HepG2 (cell line): Measurements from ENCODE around the gene PRCP. TPM values are rescaled to one million over a fixed set of nuclear protein-coding genes. Genes with fewer than 3 reads are reported as not detected.

ENCODE experiments used
- ATAC-seq: fragments of 200-7000 bp; cut with Tn5 transposase; 3 replicates; pipeline ENCODE4 v1.9.1; 2020; ENCODE audit warnings: mild to moderate bottlenecking, moderate library complexity
- BruUV-seq: library from RNA; stranded (reverse); fragments of 400-500 nt; replicated peaks from 2 replicates; lab custom pipeline; 2021; lab: Mats Ljungman, UMichigan
- CTCF ChIA-PET: fragments of 300-600 bp; formaldehyde crosslinking; extraction: SDS; loops from one replicate; lab custom pipeline; 2021; ENCODE audit warnings: low total read pairs, inconsistent platforms, low intra/inter-chr PET ratio; lab: Yijun Ruan, JAX
- POLR2A ChIA-PET: fragments of 350-600 bp; sonication (Branson Sonifier 250); formaldehyde crosslinking; loops from one replicate; lab custom pipeline; 2020; ENCODE audit warnings: antibody characterized with exemption, inconsistent platforms; lab: Yijun Ruan, JAX
- DNase-seq: peaks from one replicate; pipeline ENCODE4 v3.0.0-alpha.2; 2015; ENCODE audit warnings: low spot score
- FAIRE-seq: peaks from 3 replicates; lab custom pipeline; 2011; peaks lifted over from hg19 to GRCh38; lab: Jason Lieb, UNC
- H2AFZ ChIP-seq: one replicate; pipeline ENCODE4 v1.6.1; 2011; ENCODE audit warnings: low read length, inconsistent platforms
- H3K27ac ChIP-seq: fragments of 300-600 bp; 3 replicates; pipeline ENCODE4 v1.8.0; 2011; ENCODE audit warnings: mixed run types, mild to moderate bottlenecking, mixed read lengths, low read length, inconsistent platforms; ENCODE audit not compliant: insufficient read depth; ENCODE audit errors: extremely low read length
- H3K27me3 ChIP-seq, 2 experiments: fragments of 200-600 bp in 1 of 2; 2 replicates in 1 of 2; 3 replicates in 1 of 2; pipeline versions ENCODE4 v1.6.0 to v1.8.0; 2011; ENCODE audit warnings: low read length in 2 of 2, mild to moderate bottlenecking in 2 of 2, moderate library complexity in 2 of 2, inconsistent platforms in 1 of 2; ENCODE audit not compliant: insufficient read depth in 2 of 2, control insufficient read depth in 1 of 2
- H3K36me3 ChIP-seq, 2 experiments: fragments of 200-600 bp in 1 of 2; replicated peaks in 1 of 2; 2 replicates in 1 of 2; 3 replicates in 1 of 2; pipeline versions ENCODE4 v1.5.1 to v1.8.0; 2011; ENCODE audit warnings: low read length in 2 of 2, inconsistent platforms in 1 of 2; ENCODE audit not compliant: insufficient read depth in 2 of 2, control insufficient read depth in 1 of 2
- H3K4me1 ChIP-seq: 2 replicates; pipeline ENCODE4 v1.5.1; 2012; ENCODE audit warnings: low read length, inconsistent platforms; ENCODE audit not compliant: insufficient read depth
- H3K4me2 ChIP-seq: 2 replicates; pipeline ENCODE4 v1.6.0; 2011; ENCODE audit warnings: low read depth, low read length, inconsistent platforms
- H3K4me3 ChIP-seq, 3 experiments: fragments of 200-600 bp in 1 of 3; sonication (generic), shearing (Covaris generic) in 1 of 3; replicated peaks in 1 of 3; 2 replicates each; pipeline ENCODE4 v1.5.1; 2011 to 2016; ENCODE audit warnings: low read length in 3 of 3, inconsistent platforms in 2 of 3, low read depth in 2 of 3, mild to moderate bottlenecking in 2 of 3, control low read depth in 1 of 3, mixed read lengths in 1 of 3; ENCODE audit not compliant: insufficient read depth in 1 of 3
- H3K79me2 ChIP-seq: one replicate; pipeline ENCODE4 v1.6.1; 2011; ENCODE audit warnings: low read length, inconsistent platforms; ENCODE audit not compliant: insufficient read depth
- H3K9ac ChIP-seq: 2 replicates; pipeline ENCODE4 v1.6.0; 2011; ENCODE audit warnings: mild to moderate bottlenecking, low read depth, low read length, inconsistent platforms; ENCODE audit not compliant: insufficient read depth
- H3K9me3 ChIP-seq: 2 replicates; pipeline ENCODE4 v1.5.1; 2012; ENCODE audit warnings: mild to moderate bottlenecking, low read length
- H4K20me1 ChIP-seq: 2 replicates; pipeline ENCODE4 v1.6.0; 2011; ENCODE audit warnings: inconsistent platforms, mild to moderate bottlenecking, low read length, moderate library complexity; ENCODE audit not compliant: insufficient read depth
- AHR ChIP-seq: IDR thresholded peaks from 2 replicates; pipeline ENCODE4 v1.6.1; 2018; ENCODE audit warnings: missing genetic modification reagents, missing compliant biosample characterization
- ATF7-NPFF ChIP-seq: sonication (generic); formaldehyde crosslinking; IDR thresholded peaks from 2 replicates; pipeline ENCODE4 v1.8.1; 2023; ENCODE audit warnings: mild to moderate bottlenecking, low read depth, missing genetic modification reagents, moderate library complexity
- ISX ChIP-seq: sonication (generic); formaldehyde crosslinking; conservative IDR thresholded peaks from 2 replicates; pipeline ENCODE4 v1.5.0; 2020; ENCODE audit warnings: missing genetic modification reagents
- MAFG ChIP-seq: sonication (generic); formaldehyde crosslinking; IDR thresholded peaks from 2 replicates; pipeline ENCODE4 v1.5.1; 2020; ENCODE audit warnings: mild to moderate bottlenecking, missing genetic modification reagents
- PCBP2 ChIP-seq: fragments of 200-400 bp; formaldehyde crosslinking; optimal IDR thresholded peaks from 2 replicates; pipeline ENCODE3; 2018; ENCODE audit warnings: low read length, low read depth; ENCODE audit not compliant: poor library complexity, severe bottlenecking
- XRCC5 ChIP-seq: fragments of 200-400 bp; formaldehyde crosslinking; optimal IDR thresholded peaks from 2 replicates; pipeline ENCODE3; 2017; ENCODE audit warnings: mild to moderate bottlenecking, low read length
- ZNF143 ChIP-seq: sonication (generic); formaldehyde crosslinking; IDR thresholded peaks from 2 replicates; pipeline ENCODE4 v1.4.0; 2020; ENCODE audit warnings: missing genetic modification reagents
- ZNF629 ChIP-seq: sonication (generic); formaldehyde crosslinking; conservative IDR thresholded peaks from 2 replicates; pipeline ENCODE4 v1.5.0; 2020; ENCODE audit warnings: missing genetic modification reagents
- WGBS: methylation state at CpG from one replicate; pipeline ENCODE4 v1.1.6; 2017; ENCODE audit warnings: low lambda C conversion rate; 5-methylcytosine and 5-hydroxymethylcytosine counted together
- in situ Hi-C: cut with HindIII; loops from 2 replicates; pipeline ENCODE4 v1.10.0; 2017; ENCODE audit warnings: low pct_unique_long_range_greater_than_20kb; ENCODE audit not compliant: extremely low pct_ligation_motif_present
- intact Hi-C: fragments of 100-400 bp; cut with micrococcal nuclease; formaldehyde crosslinking; loops from one replicate; pipeline ENCODE4 v1.10.0; 2022; ENCODE audit not compliant: unreplicated experiment
- polyA plus RNA-seq, 8 experiments: library from polyadenylated mRNA; depleted of rRNA in 3 of 8; stranded (reverse) in 7 of 8; unstranded in 1 of 8; fragments of >200 nt; fragmentation: Illumina TruSeq in 4 of 8; extraction: Trizol in 4 of 8; gene quantifications; 2 replicates each; pipeline versions ENCODE4 v1.2.1 to v1.2.3, GENCODE V29; 2011 to 2016; ENCODE audit warnings: low read depth in 4 of 8, missing spikeins in 1 of 8, mixed read lengths in 1 of 8; ENCODE audit not compliant: insufficient read depth in 1 of 8
- total RNA-seq, 5 experiments: library from RNA; depleted of rRNA; stranded (reverse); fragments of >200 nt; fragmentation: Illumina TruSeq; extraction: Trizol; gene quantifications; 2 replicates each; pipeline ENCODE4 v1.2.3, GENCODE V29; 2016; ENCODE audit warnings: low read depth in 1 of 5

The PRCP gene
- total and polyA plus RNA-seq, 2 of the 13 experiments (the other 11 are each of a cell fraction or from before 2014, with no cell fraction given): 84.2 to 105 TPM

DNA sequence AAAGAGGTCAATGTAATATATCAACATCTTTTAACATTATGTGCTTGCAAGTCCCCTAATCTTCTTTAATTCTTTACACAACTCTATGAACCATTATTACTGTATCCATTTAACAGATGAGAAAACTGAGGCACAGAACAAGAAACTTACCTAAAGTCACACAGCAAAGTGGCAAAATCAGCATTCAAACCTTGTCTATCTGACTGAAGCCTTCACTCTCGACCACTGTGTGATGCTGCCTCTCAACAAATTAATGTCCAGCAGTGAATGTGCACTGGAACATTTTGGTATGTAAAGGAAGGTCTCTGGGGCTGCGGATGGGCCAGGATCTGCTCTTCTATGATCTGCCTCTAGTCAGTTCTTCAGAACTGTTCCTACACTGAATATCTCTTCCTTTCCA lies 42.1 kb downstream of the PRCP start:
- H3K27me3 ChIP-seq: no peaks in the 10 kb centered on the region
- CTCF ChIA-PET: no interaction called here
- H3K36me3 ChIP-seq: no peaks in the 10 kb centered on the region
- no peak overlapping the region for H3K27ac ChIP-seq
- TF ChIP-seq AHR (CRISPR knock-in tag): no peak
- peak; percentile 82 for TF ChIP-seq ZNF629 (CRISPR knock-in tag)
- H3K4me1 ChIP-seq: no peaks in the 10 kb centered on the region
- no peaks in the 10 kb centered on the region for H3K79me2 ChIP-seq
- no peak overlapping the region for H3K4me3 ChIP-seq
- no peak overlapping the region for H3K4me2 ChIP-seq
- BruUV-seq: no TSS peak
- intact Hi-C loops: no loop called here
- ATAC-seq: no peak
- H3K9ac ChIP-seq: no peak overlapping the region
- H3K9me3 ChIP-seq: no peaks in the 10 kb centered on the region
- no peak overlapping the region for H2AFZ ChIP-seq
- in situ Hi-C loops: loop anchor here (25.0 kb wide), 1 partner anchor 954 kb away; no protein-coding TSS in a partner anchor
- POLR2A ChIA-PET: no interaction called here
- FAIRE-seq: no peak
- no peaks in the 10 kb centered on the region; the same call in 1 of the 2 replicates for H4K20me1 ChIP-seq
- DNase-seq: no peak
- 81% methylated on average over 2 of the region's 2 CpGs for WGBS

DNA sequence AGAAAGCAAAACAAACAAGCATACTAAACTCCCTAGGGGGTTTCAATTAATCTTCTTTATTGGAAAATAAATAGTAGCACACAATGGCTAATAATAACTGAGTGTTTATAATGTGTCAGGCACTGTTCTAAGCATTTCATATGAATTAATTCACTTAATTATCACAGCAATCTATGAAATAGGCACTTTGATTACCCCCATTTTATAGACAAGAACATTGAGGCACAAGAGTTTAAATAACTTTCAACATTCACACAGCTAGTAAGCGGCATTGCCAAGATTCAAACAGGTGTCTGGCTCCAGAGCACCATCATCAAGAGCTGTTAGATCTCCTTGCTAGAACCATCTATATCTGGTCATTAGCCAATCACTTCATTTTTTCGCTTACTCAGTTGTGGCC lies 43.1 kb downstream of the PRCP start:
- no peaks in the 10 kb centered on the region for H3K79me2 ChIP-seq
- H4K20me1 ChIP-seq: no peaks in the 10 kb centered on the region; the same call in 1 of the 2 replicates
- H3K4me2 ChIP-seq: no peak overlapping the region
- ChIA-PET POLR2A (no interaction called here), CTCF (no interaction called here)
- DNase-seq (no peak), ATAC-seq (no peak), FAIRE-seq (no peak)
- H3K36me3 ChIP-seq: no peaks in the 10 kb centered on the region
- H3K27me3 ChIP-seq: no peaks in the 10 kb centered on the region
- no peaks in the 10 kb centered on the region for H3K4me1 ChIP-seq
- H3K9me3 ChIP-seq: no peaks in the 10 kb centered on the region
- no peak overlapping the region for H3K9ac ChIP-seq
- no peak overlapping the region for H3K4me3 ChIP-seq
- BruUV-seq: no TSS peak
- 100% methylated on average over 2 of the region's 2 CpGs for WGBS
- in situ Hi-C loops (loop anchor here (25.0 kb wide), 1 partner anchor 955 kb away; no protein-coding TSS in a partner anchor), intact Hi-C loops (no loop called here)
- no peak for TF ChIP-seq ISX (CRISPR knock-in tag)
- no peak for TF ChIP-seq MAFG (CRISPR knock-in tag)
- no peak for TF ChIP-seq ATF7-NPFF (CRISPR knock-in tag)
- TF ChIP-seq PCBP2: no peak
- TF ChIP-seq ZNF143 (CRISPR knock-in tag): no peak
- peak; percentile 57 for TF ChIP-seq ZNF629 (CRISPR knock-in tag)
- no peak for TF ChIP-seq XRCC5
- no peak overlapping the region for H2AFZ ChIP-seq
- H3K27ac ChIP-seq: no peak overlapping the region
